GM12872 (cell line): ENCODE results near the gene SLC19A1.

ENCODE experiments used
- CTCF ChIP-seq: IDR thresholded peaks from 3 replicates; pipeline ENCODE4 v1.5.1; 2011; ENCODE audit warnings: low read depth, mild to moderate bottlenecking, low read length, moderate library complexity; ENCODE audit not compliant: insufficient read depth

SLC19A1 gene

DNA sequence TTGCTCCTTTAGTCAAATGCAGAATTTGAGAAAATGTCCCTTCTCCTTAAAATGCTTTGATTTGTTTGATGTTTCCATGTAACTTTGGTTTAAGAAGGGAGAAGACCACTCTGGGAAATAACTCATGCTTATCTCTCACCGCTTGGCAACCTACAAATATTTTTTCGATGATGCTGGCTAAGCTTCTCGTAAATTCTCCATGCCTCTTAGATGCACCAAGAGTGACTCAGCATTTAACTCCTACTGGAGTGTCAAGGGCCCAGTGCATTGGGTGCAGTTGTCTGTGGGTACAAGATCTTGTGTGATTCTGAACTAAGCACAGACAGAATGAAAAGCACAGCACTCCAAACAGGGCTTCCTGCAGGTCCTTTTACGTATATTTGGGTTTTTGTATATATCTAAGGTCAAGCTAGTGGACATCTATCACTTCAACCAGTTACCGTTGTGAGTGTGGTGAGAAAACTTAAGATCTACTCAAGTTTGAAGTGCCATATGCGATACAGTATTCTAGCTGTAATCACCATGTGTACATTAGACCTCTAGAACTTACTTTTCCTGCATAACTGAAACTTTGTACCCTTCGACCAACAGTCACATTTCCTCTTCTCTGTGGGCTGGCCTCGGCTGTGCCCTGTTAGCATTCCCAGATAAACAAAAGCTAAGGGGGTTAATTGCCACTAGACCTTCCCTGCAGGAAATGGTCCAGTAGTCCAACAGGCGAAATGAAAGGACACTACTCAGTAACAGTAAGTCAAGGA is 81.5 kb downstream of the SLC19A1 start:
- TF ChIP-seq CTCF: no peak

- no peak for TF ChIP-seq CTCF
Observed at GRCh38 chr21:45460011-45460565, 82.2 kb downstream of the SLC19A1 start.

DNA sequence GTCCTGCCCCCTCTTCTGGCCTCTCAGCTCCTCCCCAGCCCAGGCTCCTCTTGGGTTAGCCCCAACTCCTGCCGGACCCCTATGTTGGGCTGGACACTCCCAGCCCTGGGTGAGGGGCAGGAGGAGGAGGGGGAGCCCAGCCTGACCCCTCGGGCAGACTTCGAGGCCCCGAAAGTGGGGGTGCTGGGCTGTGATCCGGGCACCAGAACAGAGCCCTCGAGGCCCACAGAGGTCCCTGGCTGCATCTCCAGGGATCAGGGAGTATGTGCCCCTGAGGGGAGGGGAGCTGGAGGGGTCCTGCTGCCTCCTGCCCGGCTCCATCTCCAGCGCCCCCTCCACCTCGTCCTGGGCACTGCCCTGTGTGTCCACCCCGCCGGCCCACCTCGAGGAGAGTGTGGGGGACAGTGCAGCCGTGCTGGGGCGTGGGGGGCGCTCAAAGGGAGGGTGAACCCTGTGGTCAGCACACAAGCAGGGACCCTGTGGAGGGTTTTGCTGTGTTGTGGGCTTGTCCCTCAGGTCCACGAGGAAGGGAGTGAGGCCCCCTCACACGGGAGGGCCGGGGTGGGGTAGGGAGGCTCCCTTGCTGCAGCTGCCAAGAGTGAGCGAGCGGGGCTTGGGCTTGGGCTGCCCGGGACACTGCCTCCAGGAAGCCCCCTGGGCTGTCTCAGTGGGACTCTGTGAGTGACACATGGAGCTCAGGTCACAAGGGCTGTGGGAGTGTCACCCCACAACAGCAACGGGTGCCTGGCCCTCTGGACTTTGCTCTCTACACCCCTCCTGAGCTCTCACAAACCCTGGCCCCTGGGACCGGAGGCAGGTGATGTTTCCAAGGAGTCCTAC is 82.8 kb downstream of the SLC19A1 start:
- no peak for TF ChIP-seq CTCF

GRCh38 chr21:45458281-45459170 is 83.7 kb downstream of the SLC19A1 start:
- no peak for TF ChIP-seq CTCF

GRCh38 chr21:45457832-45458172 is 84.4 kb downstream of the SLC19A1 start:
- TF ChIP-seq CTCF: no peak

- TF ChIP-seq CTCF: no peak
Observed at GRCh38 chr21:45457161-45457831, 84.9 kb downstream of the SLC19A1 start.
